HL-60 (cell line): ENCODE results near the gene GRIK2.

Experiments used
- DNase-seq, 2 experiments: peaks; one replicate each; pipeline ENCODE4 v3.0.0-alpha.2; 2010 to 2020; ENCODE audit warnings: low read depth in 1 of 2, low spot score in 1 of 2
- H3K27ac ChIP-seq: fragments of 250-450 bp; sonication (Bioruptor Pico); replicated peaks from 2 replicates; pipeline ENCODE4 v1.5.1; 2020; ENCODE audit warnings: mild to moderate bottlenecking, moderate library complexity
- H3K27me3 ChIP-seq: fragments of 250-450 bp; sonication (Bioruptor Pico); 2 replicates; pipeline ENCODE4 v1.5.1; 2021; ENCODE audit warnings: mild to moderate bottlenecking, moderate library complexity; ENCODE audit not compliant: insufficient read depth, poor library complexity, severe bottlenecking
- H3K4me3 ChIP-seq: replicated peaks from 2 replicates; pipeline ENCODE4 v1.5.1; 2011; ENCODE audit warnings: mild to moderate bottlenecking, control low read depth, low read length; ENCODE audit not compliant: insufficient read depth
- GABPA ChIP-seq: IDR thresholded peaks from 2 replicates; pipeline ENCODE4 v1.6.1; 2012; ENCODE audit warnings: low read depth
- POLR2AphosphoS5 ChIP-seq: IDR thresholded peaks from 2 replicates; pipeline ENCODE4 v1.6.1; 2012; ENCODE audit warnings: low read depth
- SPI1 ChIP-seq: IDR thresholded peaks from 2 replicates; pipeline ENCODE4 v1.6.1; 2012; ENCODE audit warnings: low read depth, mild to moderate bottlenecking, borderline replicate concordance
- TF ChIP-seq, protein P1 (sequence below): IDR thresholded peaks from 2 replicates; pipeline ENCODE4 v1.6.1; 2012; ENCODE audit warnings: low read depth; ENCODE audit not compliant: insufficient replicate concordance
- TF ChIP-seq, protein P2 (sequence below): IDR thresholded peaks from one replicate; pipeline ENCODE4 v1.5.1; 2011; ENCODE audit warnings: low read length, control low read depth, inconsistent platforms; ENCODE audit not compliant: insufficient read depth

Gene GRIK2

DNA sequence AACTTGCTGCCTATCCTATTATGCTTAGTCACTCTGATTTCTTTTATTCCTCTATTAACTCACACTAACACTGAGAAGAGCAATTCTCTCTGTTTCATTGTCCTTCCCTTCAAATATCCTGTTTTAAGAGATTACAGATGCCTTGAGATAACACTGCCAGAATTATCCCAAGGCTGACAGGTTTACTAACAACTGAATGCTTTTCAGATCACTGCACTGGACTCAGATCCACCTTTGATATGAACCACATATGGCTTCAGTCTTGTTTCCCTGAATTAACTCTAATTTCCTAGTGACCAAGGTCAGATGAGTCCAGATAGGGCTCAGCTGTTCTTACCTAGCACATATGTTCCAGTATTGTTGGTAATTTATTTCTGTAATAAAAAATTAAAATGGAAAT lies 633.1 kb downstream of the GRIK2 start:
- TF ChIP-seq, protein P1, sequence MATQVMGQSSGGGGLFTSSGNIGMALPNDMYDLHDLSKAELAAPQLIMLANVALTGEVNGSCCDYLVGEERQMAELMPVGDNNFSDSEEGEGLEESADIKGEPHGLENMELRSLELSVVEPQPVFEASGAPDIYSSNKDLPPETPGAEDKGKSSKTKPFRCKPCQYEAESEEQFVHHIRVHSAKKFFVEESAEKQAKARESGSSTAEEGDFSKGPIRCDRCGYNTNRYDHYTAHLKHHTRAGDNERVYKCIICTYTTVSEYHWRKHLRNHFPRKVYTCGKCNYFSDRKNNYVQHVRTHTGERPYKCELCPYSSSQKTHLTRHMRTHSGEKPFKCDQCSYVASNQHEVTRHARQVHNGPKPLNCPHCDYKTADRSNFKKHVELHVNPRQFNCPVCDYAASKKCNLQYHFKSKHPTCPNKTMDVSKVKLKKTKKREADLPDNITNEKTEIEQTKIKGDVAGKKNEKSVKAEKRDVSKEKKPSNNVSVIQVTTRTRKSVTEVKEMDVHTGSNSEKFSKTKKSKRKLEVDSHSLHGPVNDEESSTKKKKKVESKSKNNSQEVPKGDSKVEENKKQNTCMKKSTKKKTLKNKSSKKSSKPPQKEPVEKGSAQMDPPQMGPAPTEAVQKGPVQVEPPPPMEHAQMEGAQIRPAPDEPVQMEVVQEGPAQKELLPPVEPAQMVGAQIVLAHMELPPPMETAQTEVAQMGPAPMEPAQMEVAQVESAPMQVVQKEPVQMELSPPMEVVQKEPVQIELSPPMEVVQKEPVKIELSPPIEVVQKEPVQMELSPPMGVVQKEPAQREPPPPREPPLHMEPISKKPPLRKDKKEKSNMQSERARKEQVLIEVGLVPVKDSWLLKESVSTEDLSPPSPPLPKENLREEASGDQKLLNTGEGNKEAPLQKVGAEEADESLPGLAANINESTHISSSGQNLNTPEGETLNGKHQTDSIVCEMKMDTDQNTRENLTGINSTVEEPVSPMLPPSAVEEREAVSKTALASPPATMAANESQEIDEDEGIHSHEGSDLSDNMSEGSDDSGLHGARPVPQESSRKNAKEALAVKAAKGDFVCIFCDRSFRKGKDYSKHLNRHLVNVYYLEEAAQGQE = no peak
- TF ChIP-seq SPI1 (no peak), GABPA (no peak), POLR2AphosphoS5 (no peak)
- TF ChIP-seq, protein P2, sequence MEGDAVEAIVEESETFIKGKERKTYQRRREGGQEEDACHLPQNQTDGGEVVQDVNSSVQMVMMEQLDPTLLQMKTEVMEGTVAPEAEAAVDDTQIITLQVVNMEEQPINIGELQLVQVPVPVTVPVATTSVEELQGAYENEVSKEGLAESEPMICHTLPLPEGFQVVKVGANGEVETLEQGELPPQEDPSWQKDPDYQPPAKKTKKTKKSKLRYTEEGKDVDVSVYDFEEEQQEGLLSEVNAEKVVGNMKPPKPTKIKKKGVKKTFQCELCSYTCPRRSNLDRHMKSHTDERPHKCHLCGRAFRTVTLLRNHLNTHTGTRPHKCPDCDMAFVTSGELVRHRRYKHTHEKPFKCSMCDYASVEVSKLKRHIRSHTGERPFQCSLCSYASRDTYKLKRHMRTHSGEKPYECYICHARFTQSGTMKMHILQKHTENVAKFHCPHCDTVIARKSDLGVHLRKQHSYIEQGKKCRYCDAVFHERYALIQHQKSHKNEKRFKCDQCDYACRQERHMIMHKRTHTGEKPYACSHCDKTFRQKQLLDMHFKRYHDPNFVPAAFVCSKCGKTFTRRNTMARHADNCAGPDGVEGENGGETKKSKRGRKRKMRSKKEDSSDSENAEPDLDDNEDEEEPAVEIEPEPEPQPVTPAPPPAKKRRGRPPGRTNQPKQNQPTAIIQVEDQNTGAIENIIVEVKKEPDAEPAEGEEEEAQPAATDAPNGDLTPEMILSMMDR = no peak
- no peak for DNase-seq

DNA sequence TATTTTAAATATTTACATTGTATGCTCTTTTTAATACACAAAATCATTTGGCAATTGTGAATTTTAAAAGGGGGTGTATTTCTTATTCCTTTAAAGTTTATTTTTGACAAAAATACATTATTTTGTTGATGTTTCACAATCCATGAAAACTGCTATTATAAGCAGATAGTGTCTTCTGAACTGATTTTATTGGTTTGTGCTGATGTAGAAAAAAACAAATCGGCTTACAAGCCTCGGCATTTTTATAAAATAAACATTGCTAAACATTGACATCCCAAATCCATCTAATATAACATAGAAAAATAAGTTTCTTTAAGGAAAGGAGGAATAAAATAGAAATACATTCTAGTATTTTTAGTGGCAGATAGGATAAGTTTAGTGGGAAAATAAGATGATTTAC lies 634.7 kb downstream of the GRIK2 start:
- Histone ChIP-seq H3K27ac (no peak overlapping the region), H3K4me3 (no peak overlapping the region), H3K27me3 (no peaks in the 10 kb centered on the region)
- DNase-seq = no peak
- TF ChIP-seq, protein P1 = no peak
- TF ChIP-seq POLR2AphosphoS5 (no peak), SPI1 (no peak), GABPA (no peak)
- TF ChIP-seq, protein P2 = no peak

More for the DNA sequence above, 633.1 kb downstream of the GRIK2 start:
- H3K27ac ChIP-seq = no peak overlapping the region
- H3K4me3 ChIP-seq = no peak overlapping the region
- H3K27me3 ChIP-seq = no peaks in the 10 kb centered on the region

DNA sequence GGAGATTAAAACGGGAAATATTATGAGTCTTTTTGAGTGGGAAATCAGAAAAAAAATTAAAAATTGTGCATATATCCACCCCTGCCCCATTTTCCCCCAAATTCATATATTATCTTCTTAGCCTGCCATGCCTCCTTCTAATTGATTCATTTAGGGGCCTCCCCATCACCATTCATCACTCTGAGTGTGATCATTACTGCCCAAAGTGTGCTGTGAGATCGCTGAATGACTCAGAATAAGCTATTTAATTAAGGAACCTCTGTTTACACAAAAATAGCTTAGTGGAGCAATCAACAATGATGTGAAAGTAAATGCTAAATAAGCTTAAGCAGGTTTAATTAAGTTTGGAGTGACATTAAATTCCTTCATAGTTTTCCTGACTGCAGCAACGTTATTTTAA lies 645.5 kb downstream of the GRIK2 start:
- TF ChIP-seq POLR2AphosphoS5 = no peak
- TF ChIP-seq, protein P2 = no peak
- TF ChIP-seq SPI1 = no peak
- TF ChIP-seq GABPA = no peak
- TF ChIP-seq, protein P1 = no peak
- Histone ChIP-seq H3K27ac (no peak overlapping the region), H3K4me3 (no peak overlapping the region), H3K27me3 (no peaks in the 10 kb centered on the region)
- DNase-seq = no peak
